Colon (tissue), 2 donors: ENCODE data around the gene SOX6.

Source experiments
- FAIRE-seq: peaks from 2 replicates; lab custom pipeline; 2012; peaks lifted over from hg19 to GRCh38; lab: Jason Lieb, UNC
- donor health status: control.
- donor health status: control.

The SOX6 gene

GRCh38 chr11:16186680-16187079 lies 169.7 kb downstream of the SOX6 start:
- FAIRE-seq, result no peak

- no peak for FAIRE-seq
Measured at GRCh38 chr11:16185042-16185441, 171.3 kb downstream of the SOX6 start.

GRCh38 chr11:16184588-16184987 lies 171.8 kb downstream of the SOX6 start:
- FAIRE-seq, result peak; percentile 21

- no peak for FAIRE-seq
Measured at GRCh38 chr11:16182553-16182952, 173.8 kb downstream of the SOX6 start.

GRCh38 chr11:16180868-16181267 lies 175.5 kb downstream of the SOX6 start:
- no peak for FAIRE-seq

GRCh38 chr11:16179676-16180075 lies 176.7 kb downstream of the SOX6 start:
- FAIRE-seq, result no peak

GRCh38 chr11:16178273-16178672 lies 178.1 kb downstream of the SOX6 start:
- no peak for FAIRE-seq

- no peak for FAIRE-seq
Measured at GRCh38 chr11:16177688-16178087, 178.7 kb downstream of the SOX6 start.

- FAIRE-seq, result no peak
Measured at GRCh38 chr11:16173798-16174197, 182.5 kb downstream of the SOX6 start.

- FAIRE-seq, result no peak
Measured at GRCh38 chr11:16171882-16172281, 184.5 kb downstream of the SOX6 start.

- no peak for FAIRE-seq
Measured at GRCh38 chr11:16169956-16170847, 186.1 kb downstream of the SOX6 start.

GRCh38 chr11:16169541-16169940 lies 186.8 kb downstream of the SOX6 start:
- FAIRE-seq, result no peak

GRCh38 chr11:16167706-16168487 lies 188.4 kb downstream of the SOX6 start:
- no peak for FAIRE-seq

- no peak for FAIRE-seq
Measured at GRCh38 chr11:16166571-16166970, 189.8 kb downstream of the SOX6 start.

GRCh38 chr11:16160146-16160545 lies 196.2 kb downstream of the SOX6 start:
- FAIRE-seq, result no peak

- no peak for FAIRE-seq
Measured at GRCh38 chr11:16158426-16158994, 197.8 kb downstream of the SOX6 start.

GRCh38 chr11:16157327-16157726 lies 199.0 kb downstream of the SOX6 start:
- FAIRE-seq, result no peak

- no peak for FAIRE-seq
Measured at GRCh38 chr11:16155448-16155847, 200.9 kb downstream of the SOX6 start.

- no peak for FAIRE-seq
Measured at GRCh38 chr11:16154715-16155396, 201.5 kb downstream of the SOX6 start.

- no peak for FAIRE-seq
Measured at GRCh38 chr11:16153951-16154350, 202.4 kb downstream of the SOX6 start.

- FAIRE-seq, result no peak
Measured at GRCh38 chr11:16151138-16151537, 205.2 kb downstream of the SOX6 start.

GRCh38 chr11:16149476-16149875 lies 206.9 kb downstream of the SOX6 start:
- no peak for FAIRE-seq
